SU-DHL-6 (cell line): Measurements from ENCODE around the gene DCN.

Experiments used
- EZH2phosphoT487 ChIP-seq: fragments of 200-600 bp; sonication (generic), shearing (Covaris generic); conservative IDR thresholded peaks from 2 replicates; pipeline ENCODE4 v1.6.1; 2018; ENCODE audit warnings: mild to moderate bottlenecking, antibody characterized with exemption, low read length, moderate library complexity, mixed read lengths
- TF ChIP-seq, protein P1 (sequence below): fragments of 200-600 bp; sonication (generic); IDR thresholded peaks from one replicate; pipeline ENCODE4 v1.5.1; 2017; ENCODE audit warnings: antibody characterized with exemption, mild to moderate bottlenecking, low read length, moderate library complexity; ENCODE audit not compliant: insufficient read depth, poor library complexity, severe bottlenecking

DNA sequence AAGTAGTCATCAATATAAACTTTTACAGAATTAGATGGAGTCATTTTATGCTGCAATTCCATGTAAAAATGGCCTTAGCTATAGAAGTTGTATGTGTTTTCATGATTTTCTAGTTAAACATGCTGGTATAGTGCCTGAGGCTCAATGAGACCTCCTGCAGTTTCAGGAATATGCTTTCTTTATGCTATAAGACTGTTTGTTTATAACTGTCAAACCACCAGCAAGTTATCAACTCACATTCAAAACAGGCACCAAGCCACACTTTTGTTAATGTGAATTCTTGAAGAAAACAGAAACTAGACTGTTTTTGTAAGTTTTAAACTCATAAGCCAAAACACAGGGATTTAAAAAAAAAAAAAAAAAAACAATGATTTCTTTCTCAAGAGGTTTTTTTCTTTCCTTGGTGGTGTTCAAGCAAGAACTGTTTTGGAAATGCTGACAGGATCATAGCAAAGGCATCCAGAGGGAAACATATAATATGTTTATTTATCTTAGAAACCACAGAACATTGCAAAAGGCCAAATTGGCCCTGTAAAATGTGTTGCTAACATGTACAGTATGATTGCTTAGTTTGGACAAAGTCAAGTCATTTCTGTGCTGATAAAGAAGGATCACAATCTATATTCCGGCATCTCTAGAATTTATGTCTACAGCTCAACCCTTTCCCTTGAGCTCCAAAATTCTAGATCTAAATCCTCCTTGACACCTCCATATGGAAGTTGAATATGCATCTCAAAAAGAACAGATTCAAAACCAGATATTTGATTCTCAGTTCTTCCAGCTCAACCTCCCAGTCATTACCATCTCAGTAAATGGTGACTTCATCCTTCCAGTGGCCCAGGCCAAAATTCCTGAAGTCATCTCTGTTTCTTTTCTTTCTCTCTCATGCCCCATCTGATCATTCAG is 42.3 kb downstream of the DCN start:
- TF ChIP-seq, protein P1, sequence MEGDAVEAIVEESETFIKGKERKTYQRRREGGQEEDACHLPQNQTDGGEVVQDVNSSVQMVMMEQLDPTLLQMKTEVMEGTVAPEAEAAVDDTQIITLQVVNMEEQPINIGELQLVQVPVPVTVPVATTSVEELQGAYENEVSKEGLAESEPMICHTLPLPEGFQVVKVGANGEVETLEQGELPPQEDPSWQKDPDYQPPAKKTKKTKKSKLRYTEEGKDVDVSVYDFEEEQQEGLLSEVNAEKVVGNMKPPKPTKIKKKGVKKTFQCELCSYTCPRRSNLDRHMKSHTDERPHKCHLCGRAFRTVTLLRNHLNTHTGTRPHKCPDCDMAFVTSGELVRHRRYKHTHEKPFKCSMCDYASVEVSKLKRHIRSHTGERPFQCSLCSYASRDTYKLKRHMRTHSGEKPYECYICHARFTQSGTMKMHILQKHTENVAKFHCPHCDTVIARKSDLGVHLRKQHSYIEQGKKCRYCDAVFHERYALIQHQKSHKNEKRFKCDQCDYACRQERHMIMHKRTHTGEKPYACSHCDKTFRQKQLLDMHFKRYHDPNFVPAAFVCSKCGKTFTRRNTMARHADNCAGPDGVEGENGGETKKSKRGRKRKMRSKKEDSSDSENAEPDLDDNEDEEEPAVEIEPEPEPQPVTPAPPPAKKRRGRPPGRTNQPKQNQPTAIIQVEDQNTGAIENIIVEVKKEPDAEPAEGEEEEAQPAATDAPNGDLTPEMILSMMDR, result no peak
- TF ChIP-seq EZH2phosphoT487, result no peak
